PC-9 (cell line): ENCODE measurements around the gene AP5B1. TPM values are rescaled to one million over a fixed set of nuclear protein-coding genes. Genes with fewer than 3 reads are reported as not detected.

Experiments used
- BruUV-seq: library from RNA; stranded (reverse); fragments of 400-500 nt; replicated peaks from 2 replicates; lab custom pipeline; 2021; lab: Mats Ljungman, UMichigan
- CTCF ChIA-PET: fragments of 300-600 bp; sonication (Branson Sonifier 250); formaldehyde crosslinking; loops from one replicate; lab custom pipeline; 2022; ENCODE audit warnings: antibody characterized with exemption; lab: Charles Lee
- POLR2A ChIA-PET: fragments of 300-600 bp; sonication (Branson Sonifier 250); formaldehyde crosslinking; loops from one replicate; lab custom pipeline; 2022; ENCODE audit warnings: antibody characterized with exemption; ENCODE audit not compliant: unreplicated experiment; lab: Charles Lee
- DNase-seq, 2 experiments: peaks; one replicate each; pipeline versions ENCODE4 v3.0.0 to v3.0.0-alpha.2; 2015 to 2022; ENCODE audit warnings: mixed read lengths in 1 of 2
- H2AFZ ChIP-seq: fragments of 200-600 bp; sonication (generic); 2 replicates; pipeline ENCODE4 v1.8.1; 2017; ENCODE audit warnings: antibody characterized with exemption
- H3F3A ChIP-seq: fragments of 200-600 bp; sonication (generic); 2 replicates; pipeline ENCODE4 v1.8.1; 2017; ENCODE audit warnings: antibody characterized with exemption, mild to moderate bottlenecking, low read depth; ENCODE audit not compliant: insufficient read depth
- H3K27ac ChIP-seq: fragments of 200-600 bp; sonication (generic); 2 replicates; pipeline ENCODE4 v1.6.1; 2016; ENCODE audit warnings: mixed run types
- H3K27me3 ChIP-seq: fragments of 200-600 bp; sonication (generic); 2 replicates; pipeline ENCODE4 v1.6.1; 2016; ENCODE audit warnings: low read depth, mixed run types; ENCODE audit not compliant: insufficient read depth
- H3K36me3 ChIP-seq: fragments of 200-600 bp; sonication (generic); 2 replicates; pipeline ENCODE4 v1.6.1; 2016; ENCODE audit warnings: low read depth, mixed run types
- H3K4me1 ChIP-seq: fragments of 200-600 bp; sonication (generic); replicated peaks from 2 replicates; pipeline ENCODE4 v1.6.1; 2016; ENCODE audit warnings: mixed run types; ENCODE audit not compliant: insufficient read depth
- H3K4me2 ChIP-seq: fragments of 200-600 bp; sonication (generic); 2 replicates; pipeline ENCODE4 v1.6.1; 2017; ENCODE audit warnings: mixed run types
- H3K4me3 ChIP-seq: fragments of 200-600 bp; sonication (generic); 2 replicates; pipeline ENCODE4 v1.6.1; 2016; ENCODE audit warnings: mixed run types
- H3K79me2 ChIP-seq: fragments of 200-600 bp; sonication (generic); 2 replicates; pipeline ENCODE4 v1.6.1; 2017; ENCODE audit warnings: low read depth, mixed run types
- H3K9me2 ChIP-seq: fragments of 200-600 bp; sonication (generic); 2 replicates; pipeline ENCODE4 v1.8.1; 2017; ENCODE audit warnings: mild to moderate bottlenecking; ENCODE audit not compliant: insufficient read depth
- H3K9me3 ChIP-seq: fragments of 200-600 bp; sonication (generic); 2 replicates; pipeline ENCODE4 v1.8.1; 2016; ENCODE audit warnings: low read depth; ENCODE audit not compliant: insufficient read depth
- H4K20me1 ChIP-seq: fragments of 200-600 bp; sonication (generic); 2 replicates; pipeline ENCODE4 v1.8.1; 2017; ENCODE audit not compliant: insufficient read depth
- CTCF ChIP-seq: fragments of 200-600 bp; sonication (generic); conservative IDR thresholded peaks from 2 replicates; pipeline ENCODE4 v1.6.1; 2017; ENCODE audit warnings: mixed run types, antibody characterized with exemption, mild to moderate bottlenecking, moderate library complexity
- EZH2 ChIP-seq: fragments of 200-600 bp; sonication (generic); IDR thresholded peaks from 2 replicates; pipeline ENCODE4 v1.8.0; 2017; ENCODE audit warnings: antibody characterized with exemption, low read depth
- intact Hi-C: fragments of 100-400 bp; cut with micrococcal nuclease; formaldehyde crosslinking; loops from one replicate; pipeline ENCODE4 v1.10.0; 2022; ENCODE audit not compliant: unreplicated experiment
- total RNA-seq: library from RNA; stranded (reverse); gene quantifications from 2 replicates; pipeline ENCODE4 v1.2.3, GENCODE V29; 2021

AP5B1 gene
- total RNA-seq, 1 experiment from 2014 or later = 20.8 TPM

DNA sequence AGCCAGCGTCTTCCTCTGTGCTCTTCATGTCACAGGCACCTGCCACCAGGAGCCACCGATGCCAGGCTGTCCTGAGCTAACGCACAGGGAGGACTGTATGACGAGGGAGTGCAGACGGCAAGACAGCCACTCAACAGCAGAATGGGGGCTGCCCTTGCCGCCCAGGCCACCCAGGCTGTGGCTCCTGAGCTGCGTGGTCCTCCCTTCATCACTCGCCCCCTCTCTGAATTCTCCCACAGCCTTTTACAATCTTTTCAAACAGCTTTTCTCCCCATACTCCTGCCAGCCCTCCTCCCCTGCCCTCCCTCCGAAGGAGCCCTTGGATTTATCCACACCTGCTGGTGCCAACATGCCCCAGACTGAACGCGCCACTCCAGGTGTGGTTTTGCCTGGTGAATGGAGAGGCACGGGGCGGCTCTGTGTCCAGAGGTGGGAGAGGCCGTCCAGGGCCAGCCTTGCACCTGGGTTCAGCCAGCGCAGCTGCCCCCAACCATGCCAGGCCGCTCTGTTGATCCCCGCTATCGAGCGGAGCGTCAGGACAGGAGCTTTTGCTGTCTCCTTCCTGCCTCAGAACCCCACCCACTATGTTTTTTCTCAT lies 28.1 kb upstream of the AP5B1 start:
- H3K9me2 ChIP-seq = no peaks in the 10 kb centered on the region
- POLR2A ChIA-PET = interaction anchor here (0.5 kb wide), 1 partner anchor 32 kb away, joined by 4 read pairs; no protein-coding TSS in a partner anchor
- no peaks in the 10 kb centered on the region for H3K79me2 ChIP-seq
- H3K9me3 ChIP-seq = no peaks in the 10 kb centered on the region
- TF ChIP-seq EZH2 = no peak
- no peak for TF ChIP-seq CTCF
- H3K36me3 ChIP-seq = no peaks in the 10 kb centered on the region
- H3K27ac ChIP-seq = no peak overlapping the region
- no peaks in the 10 kb centered on the region for H3K4me1 ChIP-seq
- DNase-seq = no peak
- CTCF ChIA-PET = interaction anchor here (0.6 to 1.5 kb wide), 2 partner anchors 24 to 30 kb away, joined by 3 read pairs; no protein-coding TSS in a partner anchor
- H2AFZ ChIP-seq = no peak overlapping the region
- 0 out of 2 replicates have a peak, but pooled peaks cover 11% of the 10 kb centered on the region for H3F3A ChIP-seq
- intact Hi-C loops = no loop called here
- H3K4me2 ChIP-seq = no peak overlapping the region
- no peaks in the 10 kb centered on the region for H4K20me1 ChIP-seq
- H3K27me3 ChIP-seq = no peaks in the 10 kb centered on the region
- H3K4me3 ChIP-seq = no peak overlapping the region
- BruUV-seq = no TSS peak

DNA sequence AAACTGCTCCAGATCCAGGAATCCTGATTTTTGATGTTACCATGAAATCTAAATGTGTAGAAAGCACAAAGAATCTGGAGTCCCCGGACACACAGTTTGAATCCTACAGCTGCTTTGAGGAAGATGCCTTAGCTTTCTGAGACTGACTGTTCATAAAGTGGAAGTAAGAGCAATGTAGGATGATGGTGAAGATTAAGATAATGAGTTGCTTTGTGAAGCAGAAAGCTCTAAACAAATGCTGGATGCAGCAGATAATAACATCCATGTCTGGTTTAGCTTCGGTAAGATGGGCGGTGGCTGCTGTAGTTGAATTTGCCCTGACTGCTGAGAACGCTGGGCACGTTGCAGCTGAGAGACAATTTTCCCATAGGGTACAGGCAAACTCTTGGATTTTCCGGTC lies 26.2 kb upstream of the AP5B1 start:
- Histone ChIP-seq H3K36me3 (no peaks in the 10 kb centered on the region), H4K20me1 (no peaks in the 10 kb centered on the region), H3K9me3 (no peaks in the 10 kb centered on the region), H3K4me3 (no peak overlapping the region), H3K9me2 (no peaks in the 10 kb centered on the region), H3K4me2 (no peak overlapping the region), H3K27me3 (no peaks in the 10 kb centered on the region), H3K79me2 (no peaks in the 10 kb centered on the region), H3K4me1 (no peaks in the 10 kb centered on the region), H3K27ac (no peak overlapping the region), H3F3A (0 out of 2 replicates have a peak, but pooled peaks cover 11% of the 10 kb centered on the region), H2AFZ (no peak overlapping the region)
- POLR2A ChIA-PET = interaction anchor here (0.6 to 1.1 kb wide), 3 partner anchors 19 to 474 kb away, joined by 4 to 13 read pairs (median 4); partner anchors contain the start of gene PCNX3
- TF ChIP-seq EZH2 (no peak), CTCF (no peak)
- CTCF ChIA-PET = interaction anchor here (0.5 to 1.5 kb wide), 4 partner anchors 28 to 532 kb away, joined by 3 to 11 read pairs (median 6); no protein-coding TSS in a partner anchor
- intact Hi-C loops = no loop called here
- no peak for DNase-seq
- BruUV-seq = no TSS peak

DNA sequence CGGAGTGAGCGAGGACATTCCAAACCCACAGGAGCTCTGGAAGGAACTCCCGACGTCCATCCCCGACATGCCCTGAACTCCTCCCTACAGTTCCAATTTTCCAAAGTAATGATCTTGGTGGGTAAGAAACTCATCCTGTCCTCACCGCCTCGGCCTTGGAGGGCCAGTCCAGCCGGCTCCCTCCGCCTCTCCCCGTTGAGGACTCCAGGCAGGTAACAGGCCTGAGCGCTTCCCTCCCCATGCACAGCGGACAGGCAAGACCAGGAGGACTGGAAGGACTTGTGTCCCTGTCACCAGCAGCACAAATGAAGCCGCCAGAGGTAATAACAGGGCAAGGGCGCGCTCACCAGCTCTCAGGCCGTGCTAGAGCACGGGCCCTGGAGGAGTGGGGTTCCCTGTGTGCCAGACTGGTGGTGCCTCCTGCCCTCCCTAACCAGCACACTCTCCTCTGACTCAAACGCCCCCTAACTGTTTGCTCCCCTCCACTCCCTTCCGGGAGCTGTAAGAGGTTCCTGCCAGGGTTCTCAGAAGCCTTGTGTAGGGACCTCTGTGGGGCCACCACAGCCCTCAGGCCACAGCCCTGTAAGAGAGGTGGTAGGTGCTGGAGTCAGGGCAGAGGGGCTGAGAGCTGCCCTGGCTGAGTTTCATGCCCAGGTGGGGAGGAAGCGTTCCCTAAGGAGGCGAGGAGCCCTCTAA lies 23.2 kb upstream of the AP5B1 start:
- intact Hi-C loops = no loop called here
- CTCF ChIA-PET = no interaction called here

More for the DNA sequence above, 23.2 kb upstream of the AP5B1 start:
- no peak overlapping the region for H3K27ac ChIP-seq
- H3F3A ChIP-seq = 0 out of 2 replicates have a peak, but pooled peaks cover 13% of the 10 kb centered on the region
- no peak overlapping the region for H3K4me3 ChIP-seq
- H3K9me3 ChIP-seq = no peaks in the 10 kb centered on the region
- no peak for TF ChIP-seq CTCF
- no peak for TF ChIP-seq EZH2
- no peak overlapping the region for H2AFZ ChIP-seq
- H3K27me3 ChIP-seq = no peaks in the 10 kb centered on the region
- POLR2A ChIA-PET = no interaction called here
- no peak for DNase-seq
- H4K20me1 ChIP-seq = no peaks in the 10 kb centered on the region
- H3K4me2 ChIP-seq = no peak overlapping the region
- H3K9me2 ChIP-seq = no peaks in the 10 kb centered on the region
- H3K4me1 ChIP-seq = no peaks in the 10 kb centered on the region
- H3K36me3 ChIP-seq = no peaks in the 10 kb centered on the region
- no peaks in the 10 kb centered on the region for H3K79me2 ChIP-seq
- BruUV-seq = no TSS peak
